ENCODE data around the gene ZNF142. TPM values are rescaled to one million over a fixed set of nuclear protein-coding genes. Genes with fewer than 3 reads are reported as not detected.

The ZNF142 gene
- total and polyA plus RNA-seq, 8 donors, result 17.0 to 26.3 (median 20.4) TPM

DNA sequence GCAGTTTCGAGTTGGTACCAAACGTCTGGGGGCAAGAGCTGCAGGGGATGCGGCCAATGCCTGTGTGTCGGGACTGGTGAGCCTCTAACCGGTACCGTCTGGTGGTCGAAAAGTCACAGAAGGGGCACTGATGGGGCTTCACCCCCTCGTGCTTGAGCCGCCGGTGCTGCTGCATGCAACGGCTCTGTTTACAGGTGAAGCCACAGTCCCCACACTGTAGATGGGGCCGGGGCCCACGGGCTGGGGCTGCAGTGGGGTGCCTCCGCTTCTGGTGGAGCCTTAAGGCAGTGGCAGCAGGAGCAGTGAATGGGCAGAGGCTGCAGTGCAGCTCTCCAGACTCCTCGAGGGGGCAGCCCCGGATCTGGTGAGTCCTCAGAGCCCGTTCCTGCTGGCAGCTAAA, 16.6 kb downstream of the ZNF142 start:
- H3K27me3 ChIP-seq, result no peaks in the 10 kb centered on the region
- no peak for TF ChIP-seq CTCF (IDR thresholded peaks at IDR 0.05)
- intact Hi-C loops (cut with DNase I), result no loop called here
- H3K36me3 ChIP-seq, result peaks cover 5 to 100% of the 10 kb centered on the region in 2 donors
- H3K4me1 ChIP-seq, result no peaks in the 10 kb centered on the region
- H3K4me3 ChIP-seq, result no peak overlapping the region
- DNase-seq, result no peak
- H3K27ac ChIP-seq, result no peak overlapping the region
- no peaks in the 10 kb centered on the region for H3K9me3 ChIP-seq
- ATAC-seq, result no peak

DNA sequence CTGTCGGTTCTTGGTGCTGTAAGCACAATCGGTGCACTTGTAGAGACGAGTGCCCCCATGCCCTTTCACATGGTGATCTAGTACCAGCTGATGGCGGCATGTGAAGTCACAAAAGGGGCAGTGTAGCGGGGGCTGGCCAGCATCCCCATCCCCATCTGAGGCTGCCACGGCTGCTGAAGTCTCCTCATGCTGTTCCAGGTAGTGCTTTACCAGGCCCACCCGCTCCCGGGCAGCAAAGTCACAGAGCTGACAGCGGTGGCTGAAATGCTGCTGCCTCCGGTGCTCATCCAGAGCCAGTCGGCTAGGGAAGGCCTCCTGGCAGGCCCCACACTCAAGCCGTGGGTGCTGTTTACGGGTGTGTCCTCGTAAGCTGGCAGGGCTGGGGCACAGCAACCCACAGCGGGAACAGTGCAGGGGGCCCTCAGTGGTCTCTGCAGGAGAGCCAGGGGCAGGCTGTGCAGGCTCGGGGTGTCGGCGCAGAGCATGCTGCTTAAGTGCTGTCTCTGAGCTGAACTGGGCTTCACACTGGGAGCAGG, 17.2 kb downstream of the ZNF142 start:
- H3K9me3 ChIP-seq, result no peaks in the 10 kb centered on the region
- TF ChIP-seq CTCF (IDR thresholded peaks at IDR 0.05), result no peak
- no peaks in the 10 kb centered on the region for H3K27me3 ChIP-seq
- DNase-seq (no peak), ATAC-seq (no peak)
- H3K4me1 ChIP-seq, result no peaks in the 10 kb centered on the region
- no peak overlapping the region for H3K27ac ChIP-seq
- intact Hi-C loops (cut with DNase I), result no loop called here
- no peak overlapping the region for H3K4me3 ChIP-seq
- H3K36me3 ChIP-seq, result peaks cover 5 to 100% of the 10 kb centered on the region in 2 donors

DNA sequence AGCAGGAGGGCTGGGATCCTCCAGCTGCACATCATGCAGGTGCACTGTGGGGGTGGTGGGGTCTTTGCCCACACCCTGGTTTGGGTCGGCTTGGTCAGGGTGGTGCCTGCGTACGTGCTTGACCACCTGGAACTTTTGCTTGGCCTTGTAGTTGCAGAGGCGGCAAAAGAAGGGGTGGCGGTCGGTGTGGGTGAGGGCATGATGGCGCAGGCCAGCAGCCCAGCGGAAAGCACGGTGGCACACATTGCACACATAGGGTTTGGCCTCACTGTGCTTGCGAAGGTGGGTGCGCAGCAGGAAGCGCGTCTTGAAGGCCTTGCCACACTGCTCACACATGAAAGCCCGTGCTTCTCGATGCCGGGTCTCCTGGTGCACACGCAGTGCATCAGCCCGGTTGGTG, 21.1 kb downstream of the ZNF142 start:
- no peak overlapping the region for H3K27ac ChIP-seq
- no peak overlapping the region for H3K4me3 ChIP-seq
- no peak for DNase-seq
- no peak for TF ChIP-seq CTCF (IDR thresholded peaks at IDR 0.05)
- no peaks in the 10 kb centered on the region for H3K27me3 ChIP-seq
- H3K36me3 ChIP-seq, result peaks cover 0 to 100% of the 10 kb centered on the region in 2 donors
- ATAC-seq, result no peak
- intact Hi-C loops (cut with DNase I), result no loop called here
- no peaks in the 10 kb centered on the region for H3K4me1 ChIP-seq
- H3K9me3 ChIP-seq, result no peaks in the 10 kb centered on the region

GRCh38 chr2:218635719-218636118, 23.7 kb downstream of the ZNF142 start:
- Histone ChIP-seq H3K27me3 (no peaks in the 10 kb centered on the region), H3K4me1 (no peaks in the 10 kb centered on the region), H3K4me3 (no peak overlapping the region), H3K27ac (no peak overlapping the region), H3K36me3 (peaks cover 0 to 79% of the 10 kb centered on the region in 2 donors), H3K9me3 (no peaks in the 10 kb centered on the region)
- ATAC-seq, result no peak
- DNase-seq, result no peak
- intact Hi-C loops (cut with DNase I), result no loop called here
- TF ChIP-seq CTCF (IDR thresholded peaks at IDR 0.05), result no peak

DNA sequence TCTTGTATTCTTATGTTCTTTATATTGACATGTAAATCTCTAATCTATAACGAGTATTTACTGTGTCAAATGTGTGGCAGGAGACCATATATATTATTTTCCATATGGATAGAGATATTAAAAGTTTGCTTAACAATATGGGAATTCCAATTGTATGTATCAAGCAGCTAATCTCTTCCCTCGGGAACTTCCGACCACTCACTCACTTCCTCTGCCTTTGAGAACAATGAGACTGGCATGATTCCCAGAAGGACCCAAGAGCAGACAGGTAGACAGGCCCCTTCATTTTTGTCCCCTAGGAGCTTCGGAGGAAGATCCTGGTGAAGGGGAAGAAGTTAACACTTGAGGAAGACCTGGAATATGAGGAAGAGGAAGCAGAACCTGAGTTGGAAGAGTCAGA, 27.6 kb downstream of the ZNF142 start:
- no peak for TF ChIP-seq CTCF (IDR thresholded peaks at IDR 0.05)
- H3K9me3 ChIP-seq, result no peaks in the 10 kb centered on the region
- peaks cover 0 to 40% of the 10 kb centered on the region in 2 donors for H3K36me3 ChIP-seq
- H3K27me3 ChIP-seq, result no peaks in the 10 kb centered on the region
- DNase-seq (no peak), ATAC-seq (no peak)
- H3K4me1 ChIP-seq, result no peaks in the 10 kb centered on the region
- intact Hi-C loops (cut with DNase I), result no loop called here
- peak overlapping the region in 1 of 2 donors; percentile 23 for H3K27ac ChIP-seq
- no peak overlapping the region for H3K4me3 ChIP-seq
